NCI-H524 (cell line): ENCODE data around the gene GSE1.
A peak's percentile ranks its signal among the peaks of the same experiment; 100 is the strongest.

Source experiments
- DNase-seq, 2 experiments: peaks; one replicate each; lab custom pipeline; 2025; lab: John Stamatoyannopoulos, UW

GSE1 gene

GRCh38 chr16:85675251-85675874 lies 62.2 kb downstream of the GSE1 start:
- peak in 1 of 2 experiments; percentile 72 for DNase-seq

DNA sequence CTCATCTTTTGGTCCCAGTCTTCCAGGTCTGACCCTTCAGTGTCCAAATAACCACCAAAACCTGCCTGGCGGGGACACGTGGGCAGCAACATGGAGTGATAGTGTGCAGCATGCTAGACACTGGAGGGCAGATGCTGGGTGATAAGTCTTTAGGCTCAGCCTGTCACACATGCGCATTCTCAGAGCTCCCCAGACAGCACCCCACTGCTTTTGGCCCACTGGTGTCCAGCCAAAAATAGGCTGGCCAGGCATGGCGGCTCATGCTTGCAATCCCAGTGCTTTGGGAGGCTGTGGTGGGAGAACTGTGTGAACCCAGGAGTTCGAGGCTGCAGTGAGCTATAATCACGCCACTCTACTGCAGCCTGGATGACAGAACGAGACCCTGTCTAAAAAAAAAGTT lies 63.3 kb downstream of the GSE1 start:
- DNase-seq: no peak

- DNase-seq: peak; percentile 16 to 69
Measured at GRCh38 chr16:85677383-85677967, 64.4 kb downstream of the GSE1 start.

DNA sequence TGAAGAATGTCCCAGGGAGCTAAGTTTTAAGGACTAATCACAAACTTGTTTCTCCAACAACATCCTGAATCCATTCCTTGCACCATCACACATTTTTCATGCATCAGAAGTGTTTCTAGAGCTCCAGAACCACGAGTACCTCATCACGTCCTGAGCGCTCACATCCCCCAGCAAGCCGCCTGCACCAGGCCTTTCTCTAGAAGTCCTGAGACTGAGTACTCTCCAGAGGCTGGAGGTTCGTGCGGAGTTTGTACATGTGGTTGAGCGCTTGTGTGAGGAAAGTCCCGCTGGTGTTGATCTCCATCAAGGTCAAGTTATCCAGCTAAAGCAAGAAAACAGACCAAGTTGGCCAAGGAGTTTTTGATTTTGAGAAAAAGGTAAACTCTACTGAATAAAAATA lies 64.9 kb downstream of the GSE1 start:
- DNase-seq: no peak

DNA sequence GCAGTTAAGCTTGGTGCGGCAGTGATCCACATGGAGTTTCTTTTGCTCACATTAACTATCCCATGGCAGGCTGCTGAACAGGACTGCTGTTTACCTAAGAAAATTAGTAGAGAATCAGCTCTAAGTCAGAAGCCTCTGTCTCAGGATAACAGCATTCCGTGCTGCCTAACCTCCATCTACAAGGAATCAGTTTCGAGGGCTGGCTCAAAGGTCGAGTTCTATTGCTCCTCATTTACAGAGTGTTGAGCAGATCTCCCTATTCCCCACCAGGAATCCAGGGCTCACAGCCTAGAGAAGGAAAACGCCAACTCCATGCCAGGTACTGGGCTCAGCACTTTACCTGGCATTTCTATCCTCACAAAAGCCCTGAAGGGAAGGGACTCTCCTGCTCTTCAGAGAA lies 65.7 kb downstream of the GSE1 start:
- no peak for DNase-seq

DNA sequence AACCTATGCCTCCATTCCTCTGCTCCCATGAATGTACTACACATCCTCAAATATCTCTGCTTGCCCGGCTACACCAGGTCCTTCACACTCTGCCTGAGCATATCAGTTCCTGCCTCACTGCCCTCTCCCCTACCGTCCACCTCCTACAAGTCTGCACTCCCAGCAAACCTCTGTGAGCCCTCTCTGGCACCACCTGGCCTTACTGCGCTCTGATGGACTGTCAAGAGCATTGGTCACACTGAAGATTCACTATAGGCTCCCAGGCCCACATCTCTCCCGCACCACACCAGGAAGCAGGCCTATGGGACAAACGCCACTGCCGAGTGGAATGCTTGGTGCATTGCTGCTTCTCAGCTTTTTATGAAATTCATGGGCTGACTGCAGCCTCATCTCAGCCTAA lies 66.7 kb downstream of the GSE1 start:
- DNase-seq: no peak

DNA sequence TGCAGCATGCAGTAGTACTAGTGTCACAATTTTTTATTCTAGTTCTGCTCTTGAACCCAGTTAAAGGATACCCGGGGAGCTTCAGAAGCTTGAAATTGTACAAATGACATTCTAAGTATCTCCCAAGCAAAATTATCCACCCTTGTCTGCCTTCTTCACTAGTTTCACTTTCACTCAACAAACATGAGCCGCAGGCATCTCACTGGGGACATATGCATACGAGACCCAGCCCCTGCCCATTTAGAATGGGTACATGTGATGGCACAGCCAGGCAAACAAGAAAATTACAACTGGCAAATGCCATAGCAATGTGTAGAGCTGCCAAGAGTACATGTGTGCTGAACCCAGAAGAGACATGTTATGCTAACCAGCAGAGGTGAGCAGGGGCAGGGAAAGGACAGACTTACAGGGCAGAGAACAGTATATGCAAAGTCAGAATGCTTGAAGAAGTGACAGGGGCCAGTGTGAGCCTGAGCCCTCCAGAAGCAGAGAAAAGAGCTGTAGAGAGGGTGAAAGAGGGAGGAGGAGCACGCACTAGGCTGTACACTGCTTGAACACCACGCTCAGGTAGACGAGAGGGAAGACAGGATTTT lies 67.3 kb downstream of the GSE1 start:
- no peak for DNase-seq

DNA sequence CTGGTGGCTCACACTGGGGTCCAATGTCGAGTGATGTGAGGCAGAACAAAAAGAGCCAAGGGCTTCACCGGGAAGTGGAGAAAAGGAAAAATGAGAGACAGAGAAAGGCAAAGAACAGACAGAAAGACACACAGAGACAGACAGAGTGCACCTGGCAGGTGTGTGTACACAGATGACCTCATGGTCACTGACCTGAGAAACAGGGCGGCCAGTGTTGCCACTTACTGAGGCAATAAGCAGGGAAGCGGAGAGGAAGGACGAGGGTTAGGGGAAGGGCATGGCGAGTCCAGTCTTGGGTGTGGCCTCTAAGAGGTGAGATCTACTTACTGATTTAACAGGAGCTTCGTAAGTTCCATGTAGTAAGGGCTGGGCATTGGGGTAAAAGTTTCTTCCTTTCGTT lies 68.1 kb downstream of the GSE1 start:
- no peak for DNase-seq

GRCh38 chr16:85682516-85682915 lies 69.4 kb downstream of the GSE1 start:
- no peak for DNase-seq

DNA sequence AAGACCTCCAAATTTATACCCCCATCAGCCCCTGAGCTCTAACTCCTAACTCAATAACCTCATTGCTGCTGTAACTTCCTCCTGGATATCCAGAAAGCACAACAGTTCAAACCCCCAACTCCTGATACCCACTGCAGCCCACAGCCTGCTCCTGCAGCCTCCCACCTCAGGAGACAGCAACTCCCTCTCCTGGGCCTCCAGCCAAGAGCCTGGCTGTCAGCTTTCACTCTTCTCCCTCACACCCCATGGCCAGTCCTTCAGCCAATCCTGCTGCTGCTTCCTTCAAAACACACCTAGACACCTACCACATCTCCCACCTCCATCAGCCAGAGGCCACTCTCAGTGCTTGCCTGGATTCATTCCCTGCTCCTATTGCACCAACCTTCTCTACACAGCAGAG lies 70.2 kb downstream of the GSE1 start:
- no peak for DNase-seq

- DNase-seq: no peak
Measured at GRCh38 chr16:85685251-85685650, 72.1 kb downstream of the GSE1 start.

GRCh38 chr16:85686912-85687591 lies 73.9 kb downstream of the GSE1 start:
- DNase-seq: no peak

- DNase-seq: no peak
Measured at GRCh38 chr16:85687651-85688471, 74.7 kb downstream of the GSE1 start.

DNA sequence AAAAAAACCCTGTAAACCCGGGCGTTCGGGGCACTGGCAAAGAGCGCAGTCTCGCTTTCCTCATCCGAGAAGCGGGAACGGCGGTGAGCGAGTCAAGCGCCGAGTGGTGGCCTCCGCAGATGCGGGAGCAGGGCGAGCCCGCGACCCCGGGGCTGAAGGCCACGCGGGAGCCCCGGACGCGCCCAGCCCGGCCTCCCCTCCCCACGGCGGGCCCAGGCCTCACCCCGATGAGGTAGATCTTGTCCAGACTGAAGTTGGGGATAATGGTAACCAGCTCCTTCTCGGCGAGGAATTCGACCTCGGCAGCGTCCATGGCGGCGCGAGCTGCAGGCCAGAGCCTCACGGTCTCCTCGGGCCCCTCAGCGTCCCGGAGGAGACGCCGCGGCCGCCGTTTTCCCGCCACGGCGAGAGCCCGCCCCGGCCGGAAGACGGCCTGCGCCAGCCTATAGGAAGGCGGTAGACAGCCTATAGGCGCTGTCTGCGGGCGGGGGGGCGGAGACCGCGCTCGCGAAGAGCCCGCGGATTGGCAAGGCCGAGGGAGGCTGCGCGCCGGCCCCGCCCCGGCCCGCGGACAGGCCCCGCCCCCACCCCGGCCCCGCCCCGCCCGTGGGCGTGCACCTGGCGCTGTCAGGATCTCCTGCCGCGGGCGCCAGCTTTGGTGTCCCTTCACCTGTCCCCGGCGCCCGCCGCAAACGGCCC lies 75.6 kb downstream of the GSE1 start, which contains the start of gene GINS2:
TSS of gene GINS2 (minus strand) at position 369 of the 699 bp plus-strand sequence. CDS start at position 313, 56 bp downstream.
- DNase-seq: peak; percentile 87 to 93

- DNase-seq: no peak
Measured at GRCh38 chr16:85689285-85689949, 76.3 kb downstream of the GSE1 start.

- no peak for DNase-seq
Measured at GRCh38 chr16:85689950-85690320, 76.8 kb downstream of the GSE1 start.

GRCh38 chr16:85690469-85691064 lies 77.4 kb downstream of the GSE1 start:
- DNase-seq: peak in 1 of 2 experiments; percentile 31

- no peak for DNase-seq
Measured at GRCh38 chr16:85695196-85696128, 82.3 kb downstream of the GSE1 start.

- DNase-seq: peak; percentile 27 to 78
Measured at GRCh38 chr16:85696781-85697180, 83.7 kb downstream of the GSE1 start.
